Transverse colon (tissue), 4 donors: ENCODE measurements around the gene NTHL1. TPM values are rescaled to one million over a fixed set of nuclear protein-coding genes. Genes with fewer than 3 reads are reported as not detected.
A peak's percentile ranks its signal among the peaks of the same experiment; 100 is the strongest.

Experiments
- DNase-seq: peaks from one replicate; pipeline ENCODE4 v3.0.0-alpha.2; 2019
- H3K27ac ChIP-seq, 4 donors: fragments of 200-600 bp; sonication (generic); 2 replicates each; pipeline ENCODE4 v1.5.1; 2016 to 2018; ENCODE audit warnings: inconsistent platforms in 4 of 4
- H3K27me3 ChIP-seq: fragments of 200-600 bp; sonication (generic); 2 replicates; pipeline ENCODE4 v1.5.1; 2017; ENCODE audit warnings: inconsistent platforms
- H3K36me3 ChIP-seq, 4 donors: fragments of 200-600 bp; sonication (generic); 2 replicates each; pipeline ENCODE4 v1.5.1; 2017 to 2019; ENCODE audit warnings: inconsistent platforms in 4 of 4
- H3K4me1 ChIP-seq, 4 donors: fragments of 200-600 bp; sonication (generic); 2 replicates each; pipeline ENCODE4 v1.5.1; 2017 to 2020; ENCODE audit warnings: inconsistent platforms in 4 of 4
- H3K4me3 ChIP-seq, 4 donors: fragments of 200-600 bp; sonication (generic); 1 replicate in 1 of 4; 2 replicates in 3 of 4; pipeline versions ENCODE4 v1.5.1 to v1.6.1; 2017 to 2019; ENCODE audit warnings: inconsistent platforms in 4 of 4
- H3K9me3 ChIP-seq, 2 donors: fragments of 200-600 bp; sonication (generic); 2 replicates each; pipeline ENCODE4 v1.5.1; 2017 to 2019; ENCODE audit warnings: inconsistent platforms in 2 of 2
- EP300 ChIP-seq: sonication (generic); formaldehyde crosslinking; IDR thresholded peaks from one replicate; pipeline ENCODE4 v1.6.1; 2017; ENCODE audit warnings: antibody characterized with exemption, low read depth
- POLR2A ChIP-seq: fragments of 450-650 bp; IDR thresholded peaks from one replicate; pipeline ENCODE4 v1.6.1; 2016; ENCODE audit warnings: antibody characterized with exemption, mild to moderate bottlenecking, moderate library complexity
- POLR2AphosphoS5 ChIP-seq, 3 donors: sonication (generic); formaldehyde crosslinking; IDR thresholded peaks; one replicate each; pipeline ENCODE4 v1.6.1; 2016; ENCODE audit warnings: antibody characterized with exemption in 3 of 3
- WGBS, 2 donors: methylation state at CpG; one replicate each; pipeline ENCODE4 v1.1.5; 2018; ENCODE audit warnings: low coverage in 1 of 2; 5-methylcytosine and 5-hydroxymethylcytosine counted together
- in situ Hi-C, 4 donors: fragments of 200-750 bp; cut with MboI; loops; one replicate each; pipeline versions ENCODE4 v1.15.0 to v1.15.1; 2017; ENCODE audit warnings: low sequenced_read_pairs in 3 of 4, low pct_ligation_motif_present in 1 of 4, low pct_unique_long_range_greater_than_20kb in 1 of 4
- intact Hi-C: fragments of 100-400 bp; cut with DNase I; formaldehyde crosslinking; loops from one replicate; pipeline ENCODE4 v1.15.1; 2023; ENCODE audit warnings: low total_unique reads
- total RNA-seq, 4 donors: library from RNA; depleted of rRNA; stranded (reverse); fragments of >200 nt; gene quantifications; one replicate each; pipeline ENCODE4 v1.1.0, GENCODE V29; 2016
- TF ChIP-seq, protein P1 (sequence below), 5 experiments: fragments of 200-600 bp in 3 of 5; fragments of 450-650 bp in 2 of 5; sonication (generic) in 3 of 5; IDR thresholded peaks; 1 replicate in 2 of 5; 2 replicates in 3 of 5; pipeline ENCODE4 v1.5.1; 2016 to 2017; ENCODE audit warnings: antibody characterized with exemption in 5 of 5, inconsistent platforms in 3 of 5, mild to moderate bottlenecking in 2 of 5, moderate library complexity in 1 of 5

The NTHL1 gene
- total RNA-seq, 4 donors from 2014 or later, result 12.7 to 32.9 (median 23.2) TPM

DNA sequence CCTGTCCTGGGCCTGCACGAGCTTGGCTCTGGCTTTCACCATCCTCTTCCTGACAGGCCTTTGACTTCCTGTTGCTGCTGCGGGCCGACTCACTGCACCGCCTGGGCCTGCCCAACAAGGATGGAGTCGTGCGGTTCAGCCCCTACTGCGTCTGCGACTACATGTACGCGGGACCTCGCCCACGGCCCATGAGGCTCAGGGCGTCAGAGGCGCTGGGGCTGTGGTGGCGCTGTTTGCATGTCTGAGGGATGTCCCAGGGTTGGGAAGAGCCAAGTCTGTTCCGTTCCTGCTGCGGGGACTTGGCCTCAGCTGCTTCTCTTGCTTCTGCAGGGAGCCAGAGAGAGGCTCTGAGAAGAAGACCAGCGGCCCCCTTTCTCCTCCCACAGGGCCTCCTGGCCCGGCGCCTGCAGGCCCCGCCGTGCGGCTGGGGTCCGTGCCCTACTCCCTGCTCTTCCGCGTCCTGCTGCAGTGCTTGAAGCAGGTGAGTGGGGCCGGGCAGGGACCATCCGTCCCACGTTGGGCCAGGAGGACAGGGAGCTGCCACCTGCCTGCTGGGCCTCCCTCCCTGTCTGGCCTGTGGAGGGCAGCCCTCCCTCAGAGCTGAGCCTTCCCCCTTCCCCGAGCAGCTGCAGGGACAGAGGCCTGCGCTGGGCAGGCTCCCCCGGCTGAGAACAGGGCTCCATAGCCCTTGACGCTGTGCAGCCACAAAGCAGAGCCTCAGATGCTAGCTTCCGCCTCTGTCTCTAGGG is 24.0 kb upstream of the NTHL1 start:
- no peak overlapping the region for H3K4me3 ChIP-seq
- H3K36me3 ChIP-seq, result peaks cover 0 to 38% (median 4%) of the 10 kb centered on the region in 4 donors
- 84% methylated on average over 29 of the region's 34 CpGs; no CpG with 5 or more reads in 1 of the 2 donors for WGBS, 2 donors
- H3K9me3 ChIP-seq, result no peaks in the 10 kb centered on the region
- TF ChIP-seq, protein P1, sequence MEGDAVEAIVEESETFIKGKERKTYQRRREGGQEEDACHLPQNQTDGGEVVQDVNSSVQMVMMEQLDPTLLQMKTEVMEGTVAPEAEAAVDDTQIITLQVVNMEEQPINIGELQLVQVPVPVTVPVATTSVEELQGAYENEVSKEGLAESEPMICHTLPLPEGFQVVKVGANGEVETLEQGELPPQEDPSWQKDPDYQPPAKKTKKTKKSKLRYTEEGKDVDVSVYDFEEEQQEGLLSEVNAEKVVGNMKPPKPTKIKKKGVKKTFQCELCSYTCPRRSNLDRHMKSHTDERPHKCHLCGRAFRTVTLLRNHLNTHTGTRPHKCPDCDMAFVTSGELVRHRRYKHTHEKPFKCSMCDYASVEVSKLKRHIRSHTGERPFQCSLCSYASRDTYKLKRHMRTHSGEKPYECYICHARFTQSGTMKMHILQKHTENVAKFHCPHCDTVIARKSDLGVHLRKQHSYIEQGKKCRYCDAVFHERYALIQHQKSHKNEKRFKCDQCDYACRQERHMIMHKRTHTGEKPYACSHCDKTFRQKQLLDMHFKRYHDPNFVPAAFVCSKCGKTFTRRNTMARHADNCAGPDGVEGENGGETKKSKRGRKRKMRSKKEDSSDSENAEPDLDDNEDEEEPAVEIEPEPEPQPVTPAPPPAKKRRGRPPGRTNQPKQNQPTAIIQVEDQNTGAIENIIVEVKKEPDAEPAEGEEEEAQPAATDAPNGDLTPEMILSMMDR (IDR thresholded peaks at IDR 0.05), result no peak
- TF ChIP-seq POLR2AphosphoS5 (IDR thresholded peaks at IDR 0.05), result no peak
- TF ChIP-seq POLR2A, result no peak
- TF ChIP-seq EP300, result no peak
- no peaks in the 10 kb centered on the region for H3K27me3 ChIP-seq
- H3K27ac ChIP-seq, result peak overlapping the region in 1 of 4 donors; percentile 23
- H3K4me1 ChIP-seq, result no peaks in the 10 kb centered on the region
- in situ Hi-C loops, result no loop called here
- DNase-seq, result no peak
- intact Hi-C loops, result no loop called here

DNA sequence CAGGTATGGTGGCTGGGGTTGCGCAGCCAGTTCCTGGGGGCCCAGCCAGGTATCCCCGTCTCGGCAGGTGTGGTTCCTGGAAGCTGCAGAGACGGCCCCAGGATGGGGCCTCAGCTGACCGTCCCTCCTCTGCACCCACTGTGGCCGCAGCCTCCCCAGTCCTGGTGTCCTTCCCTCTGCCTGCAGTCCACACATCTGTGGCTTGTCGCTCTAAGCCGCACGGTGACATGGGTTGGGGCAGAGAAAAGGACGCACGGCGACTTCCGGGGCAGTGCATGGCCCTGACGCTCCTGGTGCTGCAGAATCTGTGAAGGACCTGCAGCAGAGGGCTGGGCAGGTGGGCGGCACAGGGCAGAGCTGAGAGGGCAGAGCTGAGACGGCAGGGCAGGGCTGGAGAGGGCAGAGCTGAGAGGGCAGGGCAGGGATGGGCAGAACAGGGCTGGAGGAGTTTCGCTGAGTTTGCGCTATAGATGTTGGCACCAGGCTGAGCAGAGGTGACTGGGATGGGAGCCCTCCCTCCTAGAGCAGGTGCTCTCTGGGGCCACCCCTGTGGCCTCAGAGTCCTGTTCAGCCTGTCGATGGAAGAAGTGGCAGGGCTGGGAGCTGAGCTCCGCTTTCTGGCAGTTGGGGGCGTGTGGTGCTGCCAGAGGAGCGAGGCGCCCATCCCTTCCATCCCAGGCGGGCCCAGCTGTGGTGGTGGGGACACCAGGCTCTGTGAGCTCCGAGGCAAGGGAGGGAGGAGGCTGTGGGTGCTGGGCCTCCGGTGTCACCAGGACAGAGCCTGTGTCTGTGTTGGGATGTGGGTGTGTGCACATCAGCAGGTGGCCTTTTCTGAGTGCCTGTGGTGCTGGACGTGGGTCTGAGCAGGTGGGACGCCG is 23.2 kb upstream of the NTHL1 start:
- Histone ChIP-seq H3K27ac (no peak overlapping the region), H3K4me3 (no peak overlapping the region), H3K36me3 (peaks cover 0 to 46% (median 4%) of the 10 kb centered on the region in 4 donors), H3K9me3 (no peaks in the 10 kb centered on the region), H3K27me3 (no peaks in the 10 kb centered on the region), H3K4me1 (no peaks in the 10 kb centered on the region)
- WGBS, 2 donors, result 90% methylated on average over 23 of the region's 29 CpGs; no CpG with 5 or more reads in 1 of the 2 donors
- no peak for TF ChIP-seq POLR2AphosphoS5 (IDR thresholded peaks at IDR 0.05)
- intact Hi-C loops, result no loop called here
- DNase-seq, result no peak
- in situ Hi-C loops, result no loop called here

DNA sequence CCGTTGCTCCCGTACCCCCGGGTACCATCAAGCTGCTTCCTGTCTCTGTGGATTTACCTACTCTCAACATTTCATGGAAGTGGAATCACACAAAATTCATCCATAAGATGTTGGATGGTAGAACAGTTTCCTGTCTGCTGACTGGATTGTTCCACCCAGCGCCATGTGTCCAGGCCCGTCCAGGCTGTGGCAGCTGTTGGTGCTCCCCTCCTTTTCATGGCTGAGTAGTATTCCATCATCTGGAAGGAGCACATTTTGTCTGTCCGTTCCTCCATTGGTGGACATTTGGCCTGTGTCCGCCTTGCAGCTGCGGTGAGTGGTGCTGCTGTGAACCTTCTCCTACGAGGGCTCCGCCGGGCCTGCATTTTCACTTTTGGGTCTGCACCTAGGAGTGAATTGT is 18.5 kb upstream of the NTHL1 start:
- no peak for DNase-seq
- 94 to 95% methylated on average over 9 to 11 of the region's 11 CpGs for WGBS, 2 donors
- intact Hi-C loops (no loop called here), in situ Hi-C loops (no loop called here)
- peaks cover 0 to 41% (median 9%) of the 10 kb centered on the region in 4 donors for H3K36me3 ChIP-seq
- H3K27me3 ChIP-seq, result no peaks in the 10 kb centered on the region
- H3K4me3 ChIP-seq, result no peak overlapping the region
- H3K27ac ChIP-seq, result no peak overlapping the region
- no peak for TF ChIP-seq EP300
- no peak for TF ChIP-seq POLR2AphosphoS5 (IDR thresholded peaks at IDR 0.05)
- no peak for TF ChIP-seq POLR2A
- no peaks in the 10 kb centered on the region for H3K4me1 ChIP-seq
- H3K9me3 ChIP-seq, result no peaks in the 10 kb centered on the region

DNA sequence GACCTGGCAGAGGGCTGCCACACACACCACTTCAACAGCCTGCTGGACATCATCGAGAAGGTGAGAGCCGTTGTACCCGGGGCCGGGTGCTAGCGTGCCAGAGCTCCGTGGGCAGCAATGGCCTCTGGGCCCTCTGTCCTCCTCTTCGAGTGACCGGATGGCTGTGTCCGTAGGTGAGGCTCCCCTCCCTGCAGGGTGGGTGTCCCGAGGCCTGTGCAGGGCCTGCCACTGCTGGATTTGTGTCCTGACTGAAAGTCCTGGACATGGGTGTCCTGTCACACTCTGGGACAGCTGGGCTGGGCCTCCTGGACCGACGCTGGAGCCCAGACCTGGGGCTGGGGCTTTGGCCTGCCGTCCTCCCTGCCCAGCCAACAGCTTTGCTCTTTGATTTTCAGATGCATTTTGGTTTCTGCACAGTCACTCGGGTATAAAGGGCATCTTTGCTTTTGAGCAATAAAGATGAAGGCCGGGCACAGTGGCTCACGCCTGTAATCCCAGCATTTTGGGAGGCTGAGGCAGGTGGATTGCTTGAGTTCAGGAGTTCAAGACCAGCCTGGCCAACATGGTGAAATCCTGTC is 16.8 kb upstream of the NTHL1 start:
- H3K9me3 ChIP-seq, result no peaks in the 10 kb centered on the region
- no peak overlapping the region for H3K27ac ChIP-seq
- no peak for DNase-seq
- in situ Hi-C loops, result no loop called here
- no peaks in the 10 kb centered on the region for H3K27me3 ChIP-seq
- WGBS, 2 donors, result 89 to 100% methylated on average over 2 to 16 of the region's 16 CpGs
- TF ChIP-seq POLR2A, result no peak
- no peak for TF ChIP-seq POLR2AphosphoS5 (IDR thresholded peaks at IDR 0.05)
- TF ChIP-seq EP300, result no peak
- TF ChIP-seq, protein P1 (IDR thresholded peaks at IDR 0.05), result no peak
- peaks cover 0 to 41% (median 9%) of the 10 kb centered on the region in 4 donors for H3K36me3 ChIP-seq
- H3K4me1 ChIP-seq, result no peaks in the 10 kb centered on the region
- no peak overlapping the region for H3K4me3 ChIP-seq
- intact Hi-C loops, result no loop called here

DNA sequence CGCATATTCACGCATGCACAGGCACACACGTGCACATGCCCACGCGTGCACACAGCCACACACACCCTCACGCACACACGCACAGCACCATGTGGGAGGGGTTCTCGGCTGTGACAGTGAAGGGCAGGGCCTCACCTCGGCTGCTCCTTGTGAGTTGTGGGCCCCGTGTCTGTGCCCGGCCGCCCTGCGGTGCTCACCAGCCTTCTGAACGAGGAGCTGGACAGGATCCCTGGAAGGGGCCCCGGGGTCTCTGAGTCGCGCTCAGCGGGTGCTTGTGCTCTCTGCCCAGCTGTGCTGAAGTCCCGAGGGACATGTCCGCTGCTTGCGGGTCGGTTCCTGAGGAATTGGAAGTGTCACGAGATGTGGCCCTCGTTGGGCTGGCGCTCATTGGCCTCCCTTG is 16.2 kb upstream of the NTHL1 start:
- no peaks in the 10 kb centered on the region for H3K27me3 ChIP-seq
- no peaks in the 10 kb centered on the region for H3K9me3 ChIP-seq
- 89% methylated on average over 22 of the region's 25 CpGs; no CpG with 5 or more reads in 1 of the 2 donors for WGBS, 2 donors
- no peak overlapping the region for H3K27ac ChIP-seq
- no peak overlapping the region for H3K4me3 ChIP-seq
- intact Hi-C loops, result no loop called here
- no peak for DNase-seq
- TF ChIP-seq POLR2AphosphoS5 (IDR thresholded peaks at IDR 0.05) (no peak), POLR2A (no peak), EP300 (no peak)
- TF ChIP-seq, protein P1 (IDR thresholded peaks at IDR 0.05), result no peak
- in situ Hi-C loops, result no loop called here
- H3K4me1 ChIP-seq, result no peaks in the 10 kb centered on the region
- peaks cover 0 to 41% (median 9%) of the 10 kb centered on the region in 4 donors for H3K36me3 ChIP-seq
